ENCODE results near the gene ADGRL3.

GRCh38 chr4:62096881-62097280 is 896.8 kb downstream of the ADGRL3 start:
- TF ChIP-seq CTCF (conservative IDR thresholded peaks at IDR 0.05): no peak
- no peak for TF ChIP-seq ZFX (IDR thresholded peaks at IDR 0.05)
